Limb (tissue), 2 donors: Measurements from ENCODE around the gene COL9A3.

Experiments used
- DNase-seq, 2 donors: peaks; one replicate each; pipeline ENCODE4 v3.0.0-alpha.2; 2016; ENCODE audit errors: extremely low spot score in 2 of 2

COL9A3 gene

GRCh38 chr20:62796699-62797491 lies 20.0 kb upstream of the COL9A3 start:
- DNase-seq = no peak

- DNase-seq = no peak
Measured at GRCh38 chr20:62797671-62798532, 18.9 kb upstream of the COL9A3 start.

- DNase-seq = no peak
Measured at GRCh38 chr20:62799036-62799435, 17.8 kb upstream of the COL9A3 start.

GRCh38 chr20:62799459-62799858 lies 17.4 kb upstream of the COL9A3 start:
- DNase-seq = no peak

- no peak for DNase-seq
Measured at GRCh38 chr20:62799873-62800272, 17.0 kb upstream of the COL9A3 start.

- no peak for DNase-seq
Measured at GRCh38 chr20:62800314-62801259, 16.3 kb upstream of the COL9A3 start.

GRCh38 chr20:62801284-62802010 lies 15.4 kb upstream of the COL9A3 start:
- DNase-seq = no peak

GRCh38 chr20:62802026-62802712 lies 14.7 kb upstream of the COL9A3 start:
- DNase-seq = no peak

GRCh38 chr20:62804021-62804626 lies 12.7 kb upstream of the COL9A3 start:
- no peak for DNase-seq

GRCh38 chr20:62804627-62805154 lies 12.2 kb upstream of the COL9A3 start, which contains the start of gene OGFR:
TSS of gene OGFR (plus strand) at chr20:62804835. CDS start at chr20:62804860, 25 bp downstream.
- peak in 1 of 2 donors; percentile 84 for DNase-seq

- peak in 1 of 2 donors; percentile 68 for DNase-seq
Measured at GRCh38 chr20:62805155-62805710, 11.6 kb upstream of the COL9A3 start.

- DNase-seq = no peak
Measured at GRCh38 chr20:62805711-62806382, 11.0 kb upstream of the COL9A3 start.

- no peak for DNase-seq
Measured at GRCh38 chr20:62806383-62807050, 10.3 kb upstream of the COL9A3 start.

GRCh38 chr20:62807444-62808210 lies 9.2 kb upstream of the COL9A3 start:
- no peak for DNase-seq

- DNase-seq = peak; percentile 45 to 83
Measured at GRCh38 chr20:62808211-62808865, 8.5 kb upstream of the COL9A3 start.
